OCI-LY3 (cell line): ENCODE data around the gene CBX1.

Source experiments
- CTCF ChIP-seq: fragments of 200-600, 300-600 bp; sonication (generic); IDR thresholded peaks from 2 replicates; pipeline ENCODE4 v1.5.1; 2014; ENCODE audit warnings: antibody characterized with exemption, low read length, low read depth
- EZH2phosphoT487 ChIP-seq: fragments of 200-600 bp; shearing (Covaris generic); IDR thresholded peaks from 2 replicates; pipeline ENCODE4 v1.6.1; 2018; ENCODE audit warnings: antibody characterized with exemption, mixed run types, low read depth

GRCh38 chr17:48025904-48026501, 75.3 kb downstream of the CBX1 start:
- TF ChIP-seq CTCF (no peak), EZH2phosphoT487 (no peak)
